ENCODE results near the gene MPHOSPH9.

GRCh38 chr12:123148223-123148622 is 84.7 kb downstream of the MPHOSPH9 start:
- TF ChIP-seq GRHL2 (CRISPR knock-in tag; IDR thresholded peaks at IDR 0.05; ENCODE audit: insufficient replicate concordance, severe bottlenecking) = no peak
- TF ChIP-seq, protein P1, sequence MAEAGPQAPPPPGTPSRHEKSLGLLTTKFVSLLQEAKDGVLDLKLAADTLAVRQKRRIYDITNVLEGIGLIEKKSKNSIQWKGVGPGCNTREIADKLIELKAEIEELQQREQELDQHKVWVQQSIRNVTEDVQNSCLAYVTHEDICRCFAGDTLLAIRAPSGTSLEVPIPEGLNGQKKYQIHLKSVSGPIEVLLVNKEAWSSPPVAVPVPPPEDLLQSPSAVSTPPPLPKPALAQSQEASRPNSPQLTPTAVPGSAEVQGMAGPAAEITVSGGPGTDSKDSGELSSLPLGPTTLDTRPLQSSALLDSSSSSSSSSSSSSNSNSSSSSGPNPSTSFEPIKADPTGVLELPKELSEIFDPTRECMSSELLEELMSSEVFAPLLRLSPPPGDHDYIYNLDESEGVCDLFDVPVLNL (CRISPR knock-in tag; IDR thresholded peaks at IDR 0.05; ENCODE audit: borderline replicate concordance, low read depth) = no peak
- no peak for TF ChIP-seq NR3C1 (CRISPR knock-in tag; conservative IDR thresholded peaks at IDR 0.05; ENCODE audit: low read depth)
- TF ChIP-seq ESRRA (CRISPR knock-in tag; IDR thresholded peaks at IDR 0.05; ENCODE audit: borderline replicate concordance) = no peak
- no peak for TF ChIP-seq CREB1 (CRISPR knock-in tag; IDR thresholded peaks at IDR 0.05)
- no peak for TF ChIP-seq NR1H2 (CRISPR knock-in tag; IDR thresholded peaks at IDR 0.05)
- TF ChIP-seq ZNF263 (CRISPR knock-in tag; IDR thresholded peaks at IDR 0.05; ENCODE audit: low read depth) = no peak
- TF ChIP-seq, protein P2, sequence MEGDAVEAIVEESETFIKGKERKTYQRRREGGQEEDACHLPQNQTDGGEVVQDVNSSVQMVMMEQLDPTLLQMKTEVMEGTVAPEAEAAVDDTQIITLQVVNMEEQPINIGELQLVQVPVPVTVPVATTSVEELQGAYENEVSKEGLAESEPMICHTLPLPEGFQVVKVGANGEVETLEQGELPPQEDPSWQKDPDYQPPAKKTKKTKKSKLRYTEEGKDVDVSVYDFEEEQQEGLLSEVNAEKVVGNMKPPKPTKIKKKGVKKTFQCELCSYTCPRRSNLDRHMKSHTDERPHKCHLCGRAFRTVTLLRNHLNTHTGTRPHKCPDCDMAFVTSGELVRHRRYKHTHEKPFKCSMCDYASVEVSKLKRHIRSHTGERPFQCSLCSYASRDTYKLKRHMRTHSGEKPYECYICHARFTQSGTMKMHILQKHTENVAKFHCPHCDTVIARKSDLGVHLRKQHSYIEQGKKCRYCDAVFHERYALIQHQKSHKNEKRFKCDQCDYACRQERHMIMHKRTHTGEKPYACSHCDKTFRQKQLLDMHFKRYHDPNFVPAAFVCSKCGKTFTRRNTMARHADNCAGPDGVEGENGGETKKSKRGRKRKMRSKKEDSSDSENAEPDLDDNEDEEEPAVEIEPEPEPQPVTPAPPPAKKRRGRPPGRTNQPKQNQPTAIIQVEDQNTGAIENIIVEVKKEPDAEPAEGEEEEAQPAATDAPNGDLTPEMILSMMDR (IDR thresholded peaks at IDR 0.05) = no peak
- no peak for TF ChIP-seq ATF2 (CRISPR knock-in tag; IDR thresholded peaks at IDR 0.05; ENCODE audit: borderline replicate concordance, low read depth)
- TF ChIP-seq MYBL2 (CRISPR knock-in tag; IDR thresholded peaks at IDR 0.05) = no peak
- TF ChIP-seq, protein P3, sequence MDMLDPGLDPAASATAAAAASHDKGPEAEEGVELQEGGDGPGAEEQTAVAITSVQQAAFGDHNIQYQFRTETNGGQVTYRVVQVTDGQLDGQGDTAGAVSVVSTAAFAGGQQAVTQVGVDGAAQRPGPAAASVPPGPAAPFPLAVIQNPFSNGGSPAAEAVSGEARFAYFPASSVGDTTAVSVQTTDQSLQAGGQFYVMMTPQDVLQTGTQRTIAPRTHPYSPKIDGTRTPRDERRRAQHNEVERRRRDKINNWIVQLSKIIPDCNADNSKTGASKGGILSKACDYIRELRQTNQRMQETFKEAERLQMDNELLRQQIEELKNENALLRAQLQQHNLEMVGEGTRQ (CRISPR knock-in tag; IDR thresholded peaks at IDR 0.05) = no peak
- TF ChIP-seq ZNF416 (CRISPR knock-in tag; IDR thresholded peaks at IDR 0.05) = no peak
